ENCODE results near the gene GGTA1.
"Not testable (repeated sequence)": the region's sequence is repeated elsewhere in the genome, so short reads cannot be mapped to it uniquely, and the experiment has no call there.

GGTA1 gene

GRCh38 chr9:121464968-121465367 is 34.7 kb downstream of the GGTA1 start:
- DNase-seq (ENCODE audit: low read depth), result no peak
- H3K4me3 ChIP-seq (ENCODE audit: control insufficient read depth, low read depth, low read length), result no peak overlapping the region
- no peak for TF ChIP-seq CTCF (IDR thresholded peaks at IDR 0.05; ENCODE audit: control insufficient read depth, insufficient read depth, low read depth, low read length, missing control alignments)

GRCh38 chr9:121463026-121463807 is 36.4 kb downstream of the GGTA1 start:
- DNase-seq (ENCODE audit: low read depth), result no peak
- no peak overlapping the region for H3K4me3 ChIP-seq (ENCODE audit: control insufficient read depth, low read depth, low read length)
- TF ChIP-seq CTCF (IDR thresholded peaks at IDR 0.05; ENCODE audit: control insufficient read depth, insufficient read depth, low read depth, low read length, missing control alignments), result peak; percentile 69

- no peak for DNase-seq (ENCODE audit: low read depth)
- no peak overlapping the region for H3K4me3 ChIP-seq (ENCODE audit: control insufficient read depth, low read depth, low read length)
- no peak for TF ChIP-seq CTCF (IDR thresholded peaks at IDR 0.05; ENCODE audit: control insufficient read depth, insufficient read depth, low read depth, low read length, missing control alignments)
Observed at GRCh38 chr9:121459513-121459912, 40.1 kb downstream of the GGTA1 start.

- DNase-seq (ENCODE audit: low read depth); H3K4me3 ChIP-seq (ENCODE audit: control insufficient read depth, low read depth, low read length): not testable (repeated sequence)
Observed at GRCh38 chr9:121458449-121458848, 41.2 kb downstream of the GGTA1 start.

- H3K4me3 ChIP-seq (ENCODE audit: control insufficient read depth, low read depth, low read length), result no peak overlapping the region
- DNase-seq (ENCODE audit: low read depth), result no peak
- TF ChIP-seq CTCF (IDR thresholded peaks at IDR 0.05; ENCODE audit: control insufficient read depth, insufficient read depth, low read depth, low read length, missing control alignments), result no peak
Observed at GRCh38 chr9:121455527-121456239, 44.0 kb downstream of the GGTA1 start.

GRCh38 chr9:121454972-121455371 is 44.7 kb downstream of the GGTA1 start:
- TF ChIP-seq CTCF (IDR thresholded peaks at IDR 0.05; ENCODE audit: control insufficient read depth, insufficient read depth, low read depth, low read length, missing control alignments), result no peak
- no peak for DNase-seq (ENCODE audit: low read depth)
- no peak overlapping the region for H3K4me3 ChIP-seq (ENCODE audit: control insufficient read depth, low read depth, low read length)

- no peak for DNase-seq (ENCODE audit: low read depth)
- no peak for TF ChIP-seq CTCF (IDR thresholded peaks at IDR 0.05; ENCODE audit: control insufficient read depth, insufficient read depth, low read depth, low read length, missing control alignments)
- no peak overlapping the region for H3K4me3 ChIP-seq (ENCODE audit: control insufficient read depth, low read depth, low read length)
Observed at GRCh38 chr9:121453232-121453892, 46.3 kb downstream of the GGTA1 start.
